GM23248 (cell line): ENCODE data around the gene ADCY2. TPM values are rescaled to one million over a fixed set of nuclear protein-coding genes. Genes with fewer than 3 reads are reported as not detected.

ENCODE experiments used
- DNase-seq: peaks from one replicate; pipeline ENCODE4 v3.0.0-alpha.2; 2015
- H2AFZ ChIP-seq: fragments of 200-600 bp; sonication (generic); 2 replicates; pipeline ENCODE4 v1.6.1; 2016; ENCODE audit warnings: antibody characterized with exemption
- H3F3A ChIP-seq: fragments of 200-600 bp; sonication (generic); 2 replicates; pipeline ENCODE4 v1.6.1; 2016; ENCODE audit warnings: mild to moderate bottlenecking, antibody characterized with exemption, mixed run types; ENCODE audit not compliant: insufficient read depth
- H3K27ac ChIP-seq: fragments of 200-600 bp; sonication (generic); 2 replicates; pipeline ENCODE4 v1.5.1; 2016; ENCODE audit warnings: mild to moderate bottlenecking
- H3K27me3 ChIP-seq: fragments of 200-600 bp; sonication (generic); replicated peaks from 2 replicates; pipeline ENCODE4 v1.6.1; 2016; ENCODE audit warnings: mild to moderate bottlenecking; ENCODE audit not compliant: insufficient read depth
- H3K36me3 ChIP-seq: fragments of 200-600 bp; sonication (generic); 2 replicates; pipeline ENCODE4 v1.6.1; 2016; ENCODE audit warnings: low read depth, mild to moderate bottlenecking
- H3K4me1 ChIP-seq: fragments of 200-600 bp; sonication (generic); 2 replicates; pipeline ENCODE4 v1.6.1; 2016; ENCODE audit warnings: mild to moderate bottlenecking; ENCODE audit not compliant: insufficient read depth
- H3K4me2 ChIP-seq: fragments of 200-600 bp; sonication (generic); one replicate; pipeline ENCODE4 v1.6.1; 2016; ENCODE audit warnings: mild to moderate bottlenecking; ENCODE audit not compliant: unreplicated experiment
- H3K4me3 ChIP-seq: fragments of 200-600 bp; sonication (generic); 2 replicates; pipeline ENCODE4 v1.5.1; 2016; ENCODE audit warnings: mild to moderate bottlenecking
- H3K79me2 ChIP-seq: fragments of 200-600 bp; sonication (generic); 2 replicates; pipeline ENCODE4 v1.6.1; 2016; ENCODE audit warnings: mild to moderate bottlenecking; ENCODE audit not compliant: insufficient read depth
- H3K9ac ChIP-seq: fragments of 200-600 bp; sonication (generic); 2 replicates; pipeline ENCODE4 v1.6.1; 2016; ENCODE audit warnings: mild to moderate bottlenecking
- H3K9me2 ChIP-seq: fragments of 200-600 bp; sonication (generic); 2 replicates; pipeline ENCODE4 v1.6.1; 2016; ENCODE audit warnings: mixed run types, mild to moderate bottlenecking, moderate library complexity; ENCODE audit not compliant: insufficient read depth
- H3K9me3 ChIP-seq: fragments of 200-600 bp; sonication (generic); one replicate; pipeline ENCODE4 v1.6.1; 2017; ENCODE audit warnings: low read depth
- H4K20me1 ChIP-seq: fragments of 200-600 bp; sonication (generic); 2 replicates; pipeline ENCODE4 v1.6.0; 2016; ENCODE audit not compliant: insufficient read depth
- EZH2 ChIP-seq: fragments of 200-600 bp; sonication (generic); IDR thresholded peaks from 2 replicates; pipeline ENCODE4 v1.6.1; 2018; ENCODE audit warnings: antibody characterized with exemption, mild to moderate bottlenecking; ENCODE audit not compliant: insufficient read depth, poor library complexity, severe bottlenecking
- EZH2phosphoT487 ChIP-seq: fragments of 200-600 bp; sonication (generic); IDR thresholded peaks from 2 replicates; pipeline ENCODE4 v1.6.1; 2018; ENCODE audit warnings: antibody characterized with exemption, moderate library complexity, mild to moderate bottlenecking, low read depth; ENCODE audit not compliant: insufficient read depth
- WGBS, 2 experiments: methylation state at CpG; one replicate each; pipeline ENCODE4 v1.1.6; 2015 to 2017; ENCODE audit warnings: low lambda C conversion rate in 2 of 2, low coverage in 1 of 2; ENCODE audit errors: missing lambda C conversion rate in 2 of 2; 5-methylcytosine and 5-hydroxymethylcytosine counted together
- in situ Hi-C: fragments of 300-500 bp; cut with MboI; formaldehyde crosslinking; loops from 2 replicates; pipeline ENCODE4 v1.15.0; 2020
- polyA plus RNA-seq: library from polyadenylated mRNA; unstranded; fragments of >200 nt; fragmentation: Nextera tagmentation; extraction: Ambion mirVana; gene quantifications from 2 replicates; pipeline ENCODE4 v1.2.1, GENCODE V29; 2016
- total RNA-seq: library from RNA; depleted of rRNA; stranded (reverse); fragments of >200 nt; shearing (Covaris generic); gene quantifications from 2 replicates; pipeline ENCODE4 v1.2.3, GENCODE V29; 2014

ADCY2 gene
- total and polyA plus RNA-seq, 2 experiments from 2014 or later: 0.11 TPM; not detected in 1

- 34% methylated on average over 4 of the region's 4 CpGs for WGBS, 2 experiments
Observed at GRCh38 chr5:7374186-7374585, 21.8 kb upstream of the ADCY2 start.

DNA sequence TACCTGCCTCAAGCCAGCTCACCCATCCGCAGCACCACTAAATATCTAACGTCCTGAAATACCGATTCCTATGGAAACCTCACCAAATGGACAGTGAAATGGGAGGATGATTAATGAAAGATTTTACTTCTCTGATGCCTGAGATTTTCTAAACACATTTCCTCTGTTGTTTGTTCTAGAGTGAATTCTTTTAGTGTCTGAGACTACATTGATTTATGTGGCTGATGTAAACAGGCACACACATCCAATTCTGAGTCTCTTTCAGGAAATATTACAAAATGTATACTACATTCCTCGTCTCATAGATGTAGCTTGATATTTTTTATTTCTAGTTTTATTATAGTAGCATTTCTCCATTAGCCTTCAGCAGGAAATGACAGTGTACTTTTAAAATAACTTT lies 20.5 kb upstream of the ADCY2 start:
- no peak for TF ChIP-seq EZH2
- no peak for TF ChIP-seq EZH2phosphoT487

More at GRCh38 chr5:7374186-7374585, 21.8 kb upstream of the ADCY2 start:
- Histone ChIP-seq H2AFZ (no peak overlapping the region), H3K27ac (no peak overlapping the region), H3F3A (no peaks in the 10 kb centered on the region), H3K27me3 (no peaks in the 10 kb centered on the region), H3K9me2 (no peaks in the 10 kb centered on the region), H3K4me1 (no peaks in the 10 kb centered on the region), H4K20me1 (no peaks in the 10 kb centered on the region), H3K9me3 (no peaks in the 10 kb centered on the region), H3K36me3 (no peaks in the 10 kb centered on the region), H3K79me2 (no peaks in the 10 kb centered on the region), H3K4me2 (no peak overlapping the region), H3K4me3 (no peak overlapping the region), H3K9ac (no peak overlapping the region)
- in situ Hi-C loops: no loop called here
- no peak for DNase-seq
- no peak for TF ChIP-seq EZH2
- TF ChIP-seq EZH2phosphoT487: no peak

DNA sequence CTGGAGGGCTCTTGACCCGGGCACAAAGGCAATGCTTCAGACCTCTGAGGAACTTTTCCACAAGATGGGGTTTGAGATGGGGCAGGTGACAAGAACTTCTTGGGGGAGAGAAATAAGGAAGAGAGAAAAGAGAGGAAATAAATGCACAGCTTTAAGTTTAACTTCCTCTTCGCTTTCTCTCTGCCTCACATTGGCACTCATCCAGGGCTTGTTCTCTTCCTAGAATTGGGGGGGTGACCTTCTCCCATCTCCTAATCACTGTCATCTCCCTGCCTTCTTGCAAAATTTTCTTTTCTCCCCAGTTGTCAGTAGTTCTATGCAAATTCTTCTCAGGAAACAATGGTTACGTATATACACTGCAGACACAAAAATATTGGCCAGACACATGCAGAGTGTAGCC lies 19.1 kb upstream of the ADCY2 start:
- TF ChIP-seq EZH2phosphoT487: no peak
- TF ChIP-seq EZH2: no peak
- Histone ChIP-seq H3K27ac (no peak overlapping the region), H3F3A (no peaks in the 10 kb centered on the region), H3K9me2 (no peaks in the 10 kb centered on the region), H3K4me2 (no peak overlapping the region), H3K9ac (no peak overlapping the region), H3K4me3 (no peak overlapping the region), H2AFZ (no peak overlapping the region), H3K79me2 (no peaks in the 10 kb centered on the region), H3K27me3 (no peaks in the 10 kb centered on the region), H3K9me3 (no peaks in the 10 kb centered on the region), H3K4me1 (no peaks in the 10 kb centered on the region), H3K36me3 (no peaks in the 10 kb centered on the region), H4K20me1 (no peaks in the 10 kb centered on the region)
- no peak for DNase-seq
- 17% methylated on average over 3 of the region's 3 CpGs for WGBS, 2 experiments
- in situ Hi-C loops: loop anchor here (25.0 kb wide), 1 partner anchor 115 kb away; no protein-coding TSS in a partner anchor

More for the DNA sequence above, 20.5 kb upstream of the ADCY2 start:
- WGBS, 2 experiments: 49 to 56% methylated on average over 4 of the region's 4 CpGs
- Histone ChIP-seq H3K4me2 (no peak overlapping the region), H2AFZ (no peak overlapping the region), H3K9me3 (no peaks in the 10 kb centered on the region), H3K79me2 (no peaks in the 10 kb centered on the region), H3K4me1 (no peaks in the 10 kb centered on the region), H3K36me3 (no peaks in the 10 kb centered on the region), H3K9me2 (no peaks in the 10 kb centered on the region), H3F3A (no peaks in the 10 kb centered on the region), H3K27ac (no peak overlapping the region), H3K27me3 (no peaks in the 10 kb centered on the region), H3K4me3 (no peak overlapping the region), H3K9ac (no peak overlapping the region), H4K20me1 (no peaks in the 10 kb centered on the region)
- in situ Hi-C loops: loop anchor here (25.0 kb wide), 1 partner anchor 113 kb away; no protein-coding TSS in a partner anchor
- no peak for DNase-seq

DNA sequence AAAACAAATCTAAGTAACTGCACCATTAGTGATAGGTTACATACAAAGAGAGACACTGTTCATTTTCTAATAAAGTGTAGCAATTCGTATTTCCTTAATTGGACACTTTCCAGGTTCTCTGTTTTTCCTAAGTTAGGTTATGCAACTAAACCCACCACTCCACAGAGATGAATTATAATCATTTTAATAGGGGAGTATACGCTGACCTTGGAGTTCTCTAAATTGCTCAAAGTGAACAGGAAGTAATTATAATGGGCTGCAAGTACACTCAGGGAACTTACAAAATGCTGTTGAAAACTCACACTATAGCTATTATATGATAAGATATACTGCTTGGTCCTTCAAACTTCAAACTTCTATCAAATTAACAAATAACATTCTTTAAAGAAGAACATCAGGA lies 18.2 kb upstream of the ADCY2 start:
- Histone ChIP-seq H3K9me3 (no peaks in the 10 kb centered on the region), H3K4me3 (no peak overlapping the region), H3K4me2 (no peak overlapping the region), H3K36me3 (no peaks in the 10 kb centered on the region), H3K9me2 (no peaks in the 10 kb centered on the region), H3K79me2 (no peaks in the 10 kb centered on the region), H3K27ac (no peak overlapping the region), H2AFZ (no peak overlapping the region), H3F3A (no peaks in the 10 kb centered on the region), H3K27me3 (no peaks in the 10 kb centered on the region), H3K4me1 (no peaks in the 10 kb centered on the region), H4K20me1 (no peaks in the 10 kb centered on the region), H3K9ac (no peak overlapping the region)
- in situ Hi-C loops: loop anchor here (25.0 kb wide), 1 partner anchor 115 kb away; no protein-coding TSS in a partner anchor
- WGBS, 2 experiments: 39 to 41% methylated on average over 2 of the region's 2 CpGs
- DNase-seq: no peak
- TF ChIP-seq EZH2phosphoT487: no peak
- no peak for TF ChIP-seq EZH2

DNA sequence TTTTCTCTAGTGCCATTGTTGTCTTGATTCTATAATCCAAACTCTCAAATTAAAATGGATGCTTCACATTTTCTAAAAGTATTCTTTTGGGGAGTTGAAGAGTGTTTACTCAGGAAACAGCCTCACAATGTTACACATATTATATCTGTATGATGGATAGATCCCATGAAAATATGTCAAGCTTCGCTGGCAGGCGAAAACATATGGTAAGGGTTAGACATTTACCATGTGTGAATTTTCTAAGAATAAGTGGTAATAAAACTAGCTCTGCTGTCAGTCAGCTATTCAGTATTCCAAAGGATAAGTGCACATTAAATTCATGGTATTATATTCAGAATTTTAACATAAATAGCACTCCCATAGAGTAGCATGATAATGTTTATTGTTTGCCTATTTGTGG lies 13.3 kb upstream of the ADCY2 start:
- Histone ChIP-seq H3K4me1 (no peaks in the 10 kb centered on the region), H3F3A (no peaks in the 10 kb centered on the region), H3K9me3 (no peaks in the 10 kb centered on the region), H3K27me3 (no peaks in the 10 kb centered on the region), H3K27ac (no peak overlapping the region), H3K4me3 (no peak overlapping the region), H3K9ac (no peak overlapping the region), H2AFZ (no peak overlapping the region), H3K36me3 (no peaks in the 10 kb centered on the region), H3K9me2 (no peaks in the 10 kb centered on the region), H3K79me2 (no peaks in the 10 kb centered on the region), H4K20me1 (no peaks in the 10 kb centered on the region), H3K4me2 (no peak overlapping the region)
- no peak for DNase-seq
- no peak for TF ChIP-seq EZH2phosphoT487
- TF ChIP-seq EZH2: no peak
- 30 to 35% methylated on average over 2 of the region's 2 CpGs for WGBS, 2 experiments
- in situ Hi-C loops: loop anchor here (25.0 kb wide), 1 partner anchor 120 kb away; no protein-coding TSS in a partner anchor
